Aorta (tissue), 5 donors: Measurements from ENCODE around the gene GIPC1. TPM values are rescaled to one million over a fixed set of nuclear protein-coding genes. Genes with fewer than 3 reads are reported as not detected.
"Not testable (repeated sequence)": the region's sequence is repeated elsewhere in the genome, so short reads cannot be mapped to it uniquely, and the experiment has no call there.

Source experiments
- ATAC-seq: fragments of 200-7000 bp; cut with Tn5 transposase; one replicate; pipeline ENCODE4 v1.9.1; 2022; ENCODE audit warnings: moderate library complexity; ENCODE audit not compliant: low FRiP score
- DNase-seq, 2 donors: peaks; one replicate each; pipeline ENCODE4 v3.0.0-alpha.2; 2020
- H3K27ac ChIP-seq, 2 donors: one replicate each; pipeline ENCODE4 v1.5.1; 2013; ENCODE audit warnings: low read length in 2 of 2, mild to moderate bottlenecking in 2 of 2, moderate library complexity in 2 of 2, control low read depth in 1 of 2, inconsistent platforms in 1 of 2, low read depth in 1 of 2
- H3K27me3 ChIP-seq, 2 donors: one replicate each; pipeline ENCODE4 v1.6.1; 2013; ENCODE audit warnings: control low read depth in 1 of 2, low read length in 1 of 2, mild to moderate bottlenecking in 1 of 2, moderate library complexity in 1 of 2; ENCODE audit not compliant: insufficient read depth in 2 of 2, control insufficient read depth in 1 of 2
- H3K36me3 ChIP-seq, 2 donors: one replicate each; pipeline ENCODE4 v1.6.1; 2013; ENCODE audit warnings: control low read depth in 1 of 2, low read length in 1 of 2, mild to moderate bottlenecking in 1 of 2; ENCODE audit not compliant: insufficient read depth in 2 of 2, control insufficient read depth in 1 of 2
- H3K4me1 ChIP-seq, 2 donors: one replicate each; pipeline ENCODE4 v1.6.1; 2013; ENCODE audit warnings: low read length in 2 of 2, control low read depth in 1 of 2, mild to moderate bottlenecking in 1 of 2, moderate library complexity in 1 of 2; ENCODE audit not compliant: insufficient read depth in 2 of 2, control insufficient read depth in 1 of 2
- H3K4me3 ChIP-seq, 2 donors: one replicate each; pipeline ENCODE4 v1.5.1; 2013; ENCODE audit warnings: low read length in 2 of 2, control low read depth in 1 of 2, mild to moderate bottlenecking in 1 of 2
- H3K9me3 ChIP-seq: one replicate; pipeline ENCODE4 v1.6.1; 2013; ENCODE audit warnings: mild to moderate bottlenecking, low read length; ENCODE audit not compliant: control insufficient read depth
- WGBS, 2 donors: extraction: QIAGEN DNeasy Blood & Tissue Kit; methylation state at CpG; one replicate each; pipeline ENCODE4 v1.1.7; 2013; 5-methylcytosine and 5-hydroxymethylcytosine counted together
- intact Hi-C, 2 donors: fragments of 100-400 bp; cut with DNase I; formaldehyde crosslinking; loops; one replicate each; pipeline versions ENCODE4 v1.14.2 to v1.15.0; 2022
- polyA plus RNA-seq, 2 donors: library from polyadenylated mRNA; stranded (reverse); fragments of 200-250 nt; gene quantifications; one replicate each; pipeline ENCODE4 v1.2.3, GENCODE V29; 2013
- total RNA-seq, 2 donors: library from RNA; stranded (reverse); fragmentation: NEBNext Ultra II Directional; extraction: Animal tissue kit (Norgen Biotek cat#: 25700); gene quantifications; one replicate each; pipeline ENCODE4 v1.2.1, GENCODE V29; 2021
- donor health status: healthy with polysubstance abuse.
- donor health status: Bipolar disorder and iron deficiency.
- donor health status: DM: no; HTN: no; CAD: no.
- donor health status: DM: no; HTN: no; CAD: no.
- donor health status: DM: yes; HTN: yes; CAD: no.

The GIPC1 gene
- total and polyA plus RNA-seq, 4 donors = 42.3 to 117 (median 54.4) TPM

DNA sequence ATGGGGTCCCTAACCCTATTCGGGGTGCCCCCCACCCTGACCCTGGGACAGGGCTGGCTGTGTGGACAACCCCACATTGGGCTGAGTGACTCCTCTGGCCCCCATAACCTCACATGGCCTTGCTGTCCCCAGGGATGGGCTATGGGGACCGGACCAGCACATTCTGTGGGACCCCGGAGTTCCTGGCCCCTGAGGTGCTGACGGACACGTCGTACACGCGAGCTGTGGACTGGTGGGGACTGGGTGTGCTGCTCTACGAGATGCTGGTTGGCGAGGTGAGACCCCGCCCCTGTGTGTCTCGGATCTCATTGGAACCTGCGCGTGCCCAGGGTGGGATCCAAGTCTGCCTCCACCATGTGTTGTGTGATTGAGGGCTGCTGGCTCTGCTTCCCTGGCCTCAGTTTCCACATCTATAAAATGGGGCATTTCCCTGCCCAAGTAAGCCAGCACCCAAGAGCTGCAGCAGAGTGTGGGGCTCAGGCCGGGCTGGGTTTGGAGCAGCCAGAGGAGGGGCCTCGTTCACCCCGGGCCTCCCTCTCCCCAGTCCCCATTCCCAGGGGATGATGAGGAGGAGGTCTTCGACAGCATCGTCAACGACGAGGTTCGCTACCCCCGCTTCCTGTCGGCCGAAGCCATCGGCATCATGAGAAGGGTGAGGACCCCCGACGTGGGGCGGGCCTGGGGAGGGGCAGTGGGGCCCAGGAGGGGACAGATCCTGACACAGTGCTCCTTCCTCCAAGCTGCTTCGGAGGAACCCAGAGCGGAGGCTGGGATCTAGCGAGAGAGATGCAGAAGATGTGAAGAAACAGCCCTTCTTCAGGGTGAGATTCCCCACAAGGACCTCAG, 25.7 kb downstream of the GIPC1 start:
- WGBS, 2 donors = 82% methylated on average over 31 to 32 of the region's 32 CpGs
- Histone ChIP-seq H3K4me1 (no peaks in the 10 kb centered on the region), H3K27ac (no peak overlapping the region), H3K4me3 (no peak overlapping the region), H3K36me3 (peaks cover 0 to 5% of the 10 kb centered on the region in 2 donors), H3K9me3 (no peaks in the 10 kb centered on the region), H3K27me3 (no peaks in the 10 kb centered on the region)
- intact Hi-C loops = loop anchor here (5.0 to 10.0 kb wide), 3 partner anchors 115 to 323 kb away; no protein-coding TSS in a partner anchor
- DNase-seq (no peak), ATAC-seq (no peak)

DNA sequence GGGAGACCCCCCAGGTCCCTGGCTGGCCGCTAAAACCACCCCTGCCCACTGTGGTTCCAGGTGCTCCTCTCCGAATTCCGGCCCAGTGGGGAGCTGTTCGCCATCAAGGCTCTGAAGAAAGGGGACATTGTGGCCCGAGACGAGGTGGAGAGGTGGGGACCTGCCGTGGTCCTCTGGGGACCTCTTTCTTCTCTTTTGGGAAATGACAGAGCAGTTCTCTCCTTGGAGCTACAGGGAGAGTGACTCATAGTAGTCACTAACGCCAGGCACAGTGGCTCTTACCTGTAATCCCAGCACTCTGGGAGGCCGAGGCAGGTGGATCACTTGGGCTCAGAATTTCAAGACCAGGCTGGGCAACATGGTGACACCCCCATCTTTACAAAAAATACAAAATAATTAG, 28.1 kb downstream of the GIPC1 start:
- ATAC-seq = no peak
- Histone ChIP-seq H3K27me3 (no peaks in the 10 kb centered on the region), H3K36me3 (peaks cover 0 to 8% of the 10 kb centered on the region in 2 donors), H3K4me1 (no peaks in the 10 kb centered on the region), H3K9me3 (no peaks in the 10 kb centered on the region), H3K4me3 (no peak overlapping the region), H3K27ac (no peak overlapping the region)
- no peak for DNase-seq
- 72 to 75% methylated on average over 9 of the region's 9 CpGs for WGBS, 2 donors
- intact Hi-C loops = no loop called here

GRCh38 chr19:14467391-14467790, 28.5 kb downstream of the GIPC1 start:
- ATAC-seq = no peak
- Histone ChIP-seq H3K27me3 (no peaks in the 10 kb centered on the region), H3K4me1 (no peaks in the 10 kb centered on the region), H3K4me3 (no peak overlapping the region), H3K27ac (no peak overlapping the region), H3K36me3 (peaks cover 0 to 8% of the 10 kb centered on the region in 2 donors), H3K9me3 (no peaks in the 10 kb centered on the region)
- DNase-seq = no peak
- 83 to 88% methylated on average over 12 of the region's 12 CpGs for WGBS, 2 donors
- intact Hi-C loops = no loop called here

GRCh38 chr19:14463747-14464146, 32.2 kb downstream of the GIPC1 start:
- WGBS, 2 donors = 93 to 94% methylated on average over 21 of the region's 21 CpGs
- H3K36me3 ChIP-seq = peaks cover 0 to 8% of the 10 kb centered on the region in 2 donors

DNA sequence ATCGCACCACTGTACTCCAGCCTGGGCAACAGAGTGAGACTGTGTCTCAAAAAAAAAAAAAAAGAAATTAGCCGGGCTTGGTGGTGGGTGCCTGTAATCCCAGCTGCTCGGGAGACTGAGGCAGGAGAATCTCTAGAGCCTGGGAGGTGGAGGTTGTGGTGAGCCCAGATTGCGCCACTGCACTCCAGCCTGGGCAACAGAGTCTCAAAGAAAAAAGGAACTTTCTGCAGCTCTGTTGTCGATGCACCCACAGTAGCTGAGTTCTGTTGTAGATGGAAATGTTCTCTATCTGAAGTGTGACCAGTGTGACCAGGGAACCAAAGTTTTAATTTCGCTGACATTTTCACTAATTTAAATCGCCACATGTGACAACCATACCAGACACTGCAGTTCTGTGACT, 33.5 kb downstream of the GIPC1 start:
- ATAC-seq, H3K9me3 ChIP-seq, H3K27me3 ChIP-seq, H3K4me3 ChIP-seq, H3K36me3 ChIP-seq, H3K27ac ChIP-seq, H3K4me1 ChIP-seq, intact Hi-C loops, DNase-seq: not testable (repeated sequence)
- WGBS, 2 donors = 93 to 95% methylated on average over 7 of the region's 7 CpGs

More at GRCh38 chr19:14463747-14464146, 32.2 kb downstream of the GIPC1 start:
- no peak overlapping the region for H3K4me3 ChIP-seq
- H3K27ac ChIP-seq = no peak overlapping the region
- intact Hi-C loops = no loop called here
- DNase-seq (no peak), ATAC-seq (no peak)
- no peaks in the 10 kb centered on the region for H3K9me3 ChIP-seq
- H3K4me1 ChIP-seq = no peaks in the 10 kb centered on the region
- H3K27me3 ChIP-seq = no peaks in the 10 kb centered on the region

GRCh38 chr19:14460935-14461334, 35.0 kb downstream of the GIPC1 start:
- 94 to 96% methylated on average over 2 of the region's 2 CpGs for WGBS, 2 donors
- ATAC-seq (no peak), DNase-seq (no peak)
- intact Hi-C loops = no loop called here
- Histone ChIP-seq H3K36me3 (peaks cover 2 to 9% of the 10 kb centered on the region in 2 donors), H3K27ac (no peak overlapping the region), H3K4me1 (no peaks in the 10 kb centered on the region), H3K9me3 (no peaks in the 10 kb centered on the region), H3K4me3 (no peak overlapping the region), H3K27me3 (no peaks in the 10 kb centered on the region)

DNA sequence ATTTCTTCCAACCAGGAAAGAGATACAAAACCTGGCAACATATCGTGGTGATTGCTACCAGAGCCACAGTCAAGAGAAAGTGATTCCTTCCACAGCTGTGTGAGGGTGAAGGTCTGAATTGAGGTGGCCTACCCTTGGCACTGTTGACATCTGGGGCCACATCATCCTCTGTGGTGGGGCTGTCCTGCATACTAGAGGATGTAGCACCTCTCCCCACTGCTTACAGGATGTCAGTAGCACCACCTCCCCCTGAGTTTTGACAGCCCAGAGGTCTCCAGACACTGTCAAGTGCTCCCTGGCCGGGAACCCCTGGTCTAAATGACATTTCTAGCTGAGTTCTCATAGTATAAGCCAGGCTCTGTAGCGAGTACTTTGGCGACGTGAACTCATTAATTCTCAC, 36.2 kb downstream of the GIPC1 start:
- WGBS, 2 donors = 61 to 63% methylated on average over 5 of the region's 5 CpGs
- Histone ChIP-seq H3K27me3 (no peaks in the 10 kb centered on the region), H3K4me3 (no peak overlapping the region), H3K4me1 (no peaks in the 10 kb centered on the region), H3K9me3 (no peaks in the 10 kb centered on the region), H3K36me3 (peaks cover 3 to 9% of the 10 kb centered on the region in 2 donors), H3K27ac (no peak overlapping the region)
- ATAC-seq (no peak), DNase-seq (no peak)
- intact Hi-C loops = no loop called here

DNA sequence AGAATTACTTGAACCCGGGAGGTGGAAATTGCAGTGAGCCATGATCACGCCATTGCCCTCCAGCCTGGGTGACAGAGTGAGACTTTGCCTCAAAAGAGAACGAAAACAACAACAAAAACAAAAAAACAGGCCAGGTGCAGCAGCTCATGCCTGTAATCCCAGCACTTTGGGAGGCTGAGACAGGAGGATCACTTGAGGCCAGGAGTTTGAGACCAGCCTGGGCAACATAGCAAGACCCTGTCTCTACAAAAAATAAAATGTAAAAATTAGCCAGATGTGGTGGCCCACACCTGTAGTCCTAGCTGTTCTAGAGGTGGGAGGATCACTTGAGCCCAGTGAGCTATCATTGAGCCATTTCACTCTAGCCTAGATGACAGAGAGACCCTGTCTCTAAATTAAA, 43.6 kb downstream of the GIPC1 start:
- WGBS, 2 donors = 93 to 98% methylated on average over 3 of the region's 3 CpGs
- H3K36me3 ChIP-seq, DNase-seq, H3K9me3 ChIP-seq, H3K27ac ChIP-seq, H3K27me3 ChIP-seq, H3K4me1 ChIP-seq, H3K4me3 ChIP-seq, intact Hi-C loops, ATAC-seq: not testable (repeated sequence)

GRCh38 chr19:14450876-14451275, 45.1 kb downstream of the GIPC1 start:
- no peak for DNase-seq
- H3K27ac ChIP-seq = no peak overlapping the region
- no peaks in the 10 kb centered on the region for H3K27me3 ChIP-seq
- intact Hi-C loops = no loop called here
- WGBS, 2 donors = 97 to 98% methylated on average over 16 to 19 of the region's 19 CpGs
- H3K36me3 ChIP-seq = peaks cover under 1 to 11% of the 10 kb centered on the region in 2 donors
- no peak overlapping the region for H3K4me3 ChIP-seq
- H3K4me1 ChIP-seq = no peaks in the 10 kb centered on the region
- ATAC-seq = no peak
- no peaks in the 10 kb centered on the region for H3K9me3 ChIP-seq
